ENCODE results near the gene CXCL1. TPM values are rescaled to one million over a fixed set of nuclear protein-coding genes. Genes with fewer than 3 reads are reported as not detected.
A peak's percentile ranks its signal among the peaks of the same experiment; 100 is the strongest.

Gene CXCL1
- total and polyA plus RNA-seq, 3 experiments from 2014 or later: not detected

DNA sequence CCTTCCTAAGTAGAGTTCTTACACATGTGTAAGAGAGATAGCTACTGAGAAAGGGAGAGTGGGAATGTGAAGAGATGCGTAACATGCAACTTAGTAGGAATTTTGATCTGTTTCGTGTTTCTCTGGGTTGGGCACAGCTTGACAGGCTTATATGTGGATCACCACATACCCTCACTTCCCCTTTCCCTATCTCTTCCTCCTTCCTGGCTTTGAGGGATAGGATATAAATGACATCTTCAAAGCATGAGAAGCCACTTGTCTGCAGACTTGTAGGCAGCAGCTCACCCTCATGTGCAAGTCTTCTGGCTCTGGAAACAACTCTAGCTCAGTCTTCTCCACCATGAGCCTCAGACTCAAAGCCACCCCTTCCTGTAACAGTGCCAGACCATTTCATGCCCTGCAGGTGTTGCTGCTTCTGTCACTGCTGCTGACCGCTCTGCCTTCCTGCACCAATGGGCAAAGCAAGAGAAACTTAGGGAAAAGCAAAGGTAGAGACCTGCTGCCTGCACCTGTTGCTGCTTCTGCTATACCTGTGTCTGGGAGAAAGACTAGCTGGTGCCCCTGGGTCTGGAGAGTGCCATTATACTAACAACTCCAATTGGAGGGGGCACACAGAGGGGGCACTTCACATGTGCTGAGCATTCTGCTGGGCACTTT lies 21.5 kb upstream of the CXCL1 start:
- Histone ChIP-seq H3K4me3 (ENCODE audit: low read length) (no peak overlapping the region), H3K27me3 (ENCODE audit: insufficient read depth, low read length, poor library complexity, severe bottlenecking) (no peaks in the 10 kb centered on the region), H3K4me1 (ENCODE audit: insufficient read depth, low read length) (no peaks in the 10 kb centered on the region), H3K9me3 (ENCODE audit: low read length) (no peaks in the 10 kb centered on the region), H3K27ac (ENCODE audit: low read depth, low read length) (no peak overlapping the region), H3K36me3 (ENCODE audit: insufficient read depth, low read length) (no peaks in the 10 kb centered on the region)
- POLR2A ChIA-PET: no interaction called here
- Mint-ChIP-seq H3K4me1 (no peaks in the 10 kb centered on the region), H3K27me3 (peaks cover 0 to 2% of the 10 kb centered on the region in 2 donors), H3K27ac (peak overlapping the region in 1 of 8 donors; percentile 47), H3K9me3 (peaks cover 0 to 4% (median under 1%) of the 10 kb centered on the region in 5 donors), H3K4me3 (no peak overlapping the region), H3K36me3 (no peaks in the 10 kb centered on the region)
- DNase-seq: no peak
- CTCF ChIA-PET: no interaction called here

DNA sequence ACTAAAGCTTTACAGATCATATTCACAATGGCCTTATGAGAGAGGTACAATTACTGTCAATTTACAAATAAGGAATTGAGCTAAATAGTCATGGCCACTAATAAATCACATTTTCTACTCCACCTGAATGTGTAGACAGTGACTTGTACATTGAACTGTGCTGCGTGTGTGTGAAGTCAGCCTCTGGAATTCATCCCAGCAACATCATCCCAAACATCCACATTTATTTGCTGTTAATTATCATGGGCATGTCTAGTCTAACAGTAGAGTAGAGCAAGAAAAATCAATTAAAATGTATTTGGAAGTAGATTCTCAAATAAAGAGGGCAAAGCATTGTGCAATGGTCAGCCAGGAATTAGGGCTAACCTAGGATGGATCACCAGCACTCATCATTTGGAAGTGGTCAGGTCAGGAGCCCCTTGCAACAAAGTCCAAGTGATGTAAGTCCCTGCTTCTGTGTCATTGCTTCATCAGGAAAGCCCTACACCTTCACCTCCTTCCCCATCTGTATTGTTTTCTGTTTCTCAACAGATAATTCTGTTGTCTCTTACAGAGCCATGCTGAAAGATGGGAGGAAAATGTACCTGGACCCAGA lies 20.9 kb upstream of the CXCL1 start:
- no peak overlapping the region for H3K27ac ChIP-seq (ENCODE audit: low read depth, low read length)
- no peaks in the 10 kb centered on the region for H3K4me1 ChIP-seq (ENCODE audit: insufficient read depth, low read length)
- Mint-ChIP-seq H3K4me1 (no peaks in the 10 kb centered on the region), H3K27me3 (peaks cover 0 to 2% of the 10 kb centered on the region in 2 donors), H3K9me3 (peaks cover 0 to 4% (median 0%) of the 10 kb centered on the region in 5 donors), H3K36me3 (no peaks in the 10 kb centered on the region), H3K4me3 (no peak overlapping the region), H3K27ac (no peak overlapping the region)
- ChIA-PET CTCF (no interaction called here), POLR2A (no interaction called here)
- DNase-seq: no peak
- no peaks in the 10 kb centered on the region for H3K27me3 ChIP-seq (ENCODE audit: insufficient read depth, low read length, poor library complexity, severe bottlenecking)
- H3K9me3 ChIP-seq (ENCODE audit: low read length): no peaks in the 10 kb centered on the region
- no peak overlapping the region for H3K4me3 ChIP-seq (ENCODE audit: low read length)
- no peaks in the 10 kb centered on the region for H3K36me3 ChIP-seq (ENCODE audit: insufficient read depth, low read length)

DNA sequence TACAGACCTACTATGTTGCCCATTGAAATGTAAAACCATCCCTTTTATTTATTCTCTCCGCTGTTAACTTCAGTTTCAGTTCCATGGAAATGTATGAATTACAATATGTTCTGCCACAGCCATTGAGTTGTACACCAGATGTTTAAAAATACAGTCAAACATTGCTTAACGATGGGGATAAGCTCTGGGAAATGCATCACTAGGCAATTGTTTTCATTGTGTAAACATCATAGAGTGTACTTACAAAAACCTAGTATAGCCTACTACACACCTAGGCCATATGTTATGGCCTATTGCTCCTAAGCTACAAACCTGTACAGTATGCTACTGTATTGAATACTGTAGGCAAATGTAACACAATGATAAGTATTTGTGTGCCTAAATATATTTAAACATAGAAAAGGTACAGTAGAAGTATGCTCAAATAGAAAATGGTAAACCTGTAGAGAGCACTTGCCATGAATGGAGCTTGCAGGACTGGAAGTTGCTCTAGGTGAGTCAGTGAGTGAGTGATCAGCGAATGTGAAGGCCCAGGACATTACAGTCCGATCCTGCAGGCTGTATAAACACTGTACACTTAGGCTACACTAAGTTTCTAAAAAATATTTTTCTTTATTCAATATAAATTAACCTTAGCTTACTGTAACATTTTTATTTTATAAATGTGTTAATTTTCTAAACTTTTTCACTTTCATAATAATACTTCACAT lies 18.8 kb upstream of the CXCL1 start:
- no peaks in the 10 kb centered on the region for H3K9me3 ChIP-seq (ENCODE audit: low read length)
- H3K27me3 Mint-ChIP-seq: peaks cover 0 to 4% of the 10 kb centered on the region in 2 donors
- POLR2A ChIA-PET: no interaction called here
- peaks cover 0 to 3% (median 0%) of the 10 kb centered on the region in 5 donors for H3K9me3 Mint-ChIP-seq
- no peak overlapping the region for H3K27ac ChIP-seq (ENCODE audit: low read depth, low read length)
- no peaks in the 10 kb centered on the region for H3K36me3 Mint-ChIP-seq
- H3K4me3 ChIP-seq (ENCODE audit: low read length): no peak overlapping the region
- H3K4me1 Mint-ChIP-seq: no peaks in the 10 kb centered on the region
- CTCF ChIA-PET: no interaction called here
- H3K27ac Mint-ChIP-seq: no peak overlapping the region
- no peak overlapping the region for H3K4me3 Mint-ChIP-seq
- no peaks in the 10 kb centered on the region for H3K36me3 ChIP-seq (ENCODE audit: insufficient read depth, low read length)
- DNase-seq: no peak
- H3K27me3 ChIP-seq (ENCODE audit: insufficient read depth, low read length, poor library complexity, severe bottlenecking): no peaks in the 10 kb centered on the region
- H3K4me1 ChIP-seq (ENCODE audit: insufficient read depth, low read length): no peaks in the 10 kb centered on the region

DNA sequence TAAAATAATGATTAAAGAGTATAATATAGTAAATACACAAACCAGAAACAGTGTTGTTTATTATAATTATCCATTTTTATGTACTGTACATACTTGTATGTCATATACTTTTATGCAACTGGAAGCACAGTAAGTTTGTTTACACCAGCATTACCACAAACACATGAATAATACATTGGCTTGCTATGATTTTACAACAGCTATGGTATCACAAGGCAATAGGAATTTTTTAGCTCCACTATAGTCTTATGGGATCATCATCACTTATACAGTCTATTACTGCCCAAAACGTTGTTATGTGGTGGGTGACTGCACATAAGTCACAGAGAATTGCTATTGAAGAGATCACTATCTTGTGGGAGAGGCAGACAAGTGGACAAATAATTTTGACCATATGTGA lies 17.9 kb upstream of the CXCL1 start:
- no peak overlapping the region for H3K4me3 ChIP-seq (ENCODE audit: low read length)
- POLR2A ChIA-PET: no interaction called here

DNA sequence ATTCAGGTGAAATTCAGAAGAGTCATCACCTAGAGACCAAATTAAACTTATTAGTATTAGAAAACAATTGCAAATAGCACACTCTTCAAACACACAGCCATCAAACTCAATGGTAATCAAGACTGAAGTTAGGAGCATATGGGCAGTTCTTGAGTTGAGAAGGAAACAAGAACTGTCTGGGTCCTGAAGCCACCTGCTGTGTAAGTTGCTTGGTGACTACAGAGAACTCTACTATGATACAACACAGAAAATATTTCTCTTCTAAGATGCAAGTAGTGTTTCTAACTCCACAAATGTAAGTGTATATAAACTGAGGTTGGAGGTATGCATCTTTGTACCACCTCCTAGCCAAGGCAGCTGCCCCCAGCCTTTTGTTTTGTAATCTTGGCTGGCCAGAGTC lies 16.4 kb upstream of the CXCL1 start:
- Mint-ChIP-seq H3K4me3 (no peak overlapping the region), H3K27me3 (peaks cover 0 to 4% of the 10 kb centered on the region in 2 donors), H3K4me1 (no peaks in the 10 kb centered on the region), H3K36me3 (no peaks in the 10 kb centered on the region), H3K9me3 (peaks cover 0 to 3% (median 0%) of the 10 kb centered on the region in 5 donors), H3K27ac (no peak overlapping the region)
- H3K36me3 ChIP-seq (ENCODE audit: insufficient read depth, low read length): no peaks in the 10 kb centered on the region
- H3K27me3 ChIP-seq (ENCODE audit: insufficient read depth, low read length, poor library complexity, severe bottlenecking): no peaks in the 10 kb centered on the region
- CTCF ChIA-PET: no interaction called here
- no peak overlapping the region for H3K27ac ChIP-seq (ENCODE audit: low read depth, low read length)
- no peak overlapping the region for H3K4me3 ChIP-seq (ENCODE audit: low read length)
- H3K4me1 ChIP-seq (ENCODE audit: insufficient read depth, low read length): no peaks in the 10 kb centered on the region
- no peak for DNase-seq
- POLR2A ChIA-PET: no interaction called here
- H3K9me3 ChIP-seq (ENCODE audit: low read length): no peaks in the 10 kb centered on the region

More for the DNA sequence above, 17.9 kb upstream of the CXCL1 start:
- CTCF ChIA-PET: no interaction called here
- Histone ChIP-seq H3K36me3 (ENCODE audit: insufficient read depth, low read length) (no peaks in the 10 kb centered on the region), H3K27me3 (ENCODE audit: insufficient read depth, low read length, poor library complexity, severe bottlenecking) (no peaks in the 10 kb centered on the region), H3K27ac (ENCODE audit: low read depth, low read length) (no peak overlapping the region), H3K9me3 (ENCODE audit: low read length) (no peaks in the 10 kb centered on the region), H3K4me1 (ENCODE audit: insufficient read depth, low read length) (no peaks in the 10 kb centered on the region)
- H3K27me3 Mint-ChIP-seq: peaks cover 0 to 4% of the 10 kb centered on the region in 2 donors
- no peaks in the 10 kb centered on the region for H3K4me1 Mint-ChIP-seq
- H3K27ac Mint-ChIP-seq: no peak overlapping the region
- peaks cover 0 to 3% (median 0%) of the 10 kb centered on the region in 5 donors for H3K9me3 Mint-ChIP-seq
- no peak for DNase-seq
- H3K4me3 Mint-ChIP-seq: no peak overlapping the region
- no peaks in the 10 kb centered on the region for H3K36me3 Mint-ChIP-seq

DNA sequence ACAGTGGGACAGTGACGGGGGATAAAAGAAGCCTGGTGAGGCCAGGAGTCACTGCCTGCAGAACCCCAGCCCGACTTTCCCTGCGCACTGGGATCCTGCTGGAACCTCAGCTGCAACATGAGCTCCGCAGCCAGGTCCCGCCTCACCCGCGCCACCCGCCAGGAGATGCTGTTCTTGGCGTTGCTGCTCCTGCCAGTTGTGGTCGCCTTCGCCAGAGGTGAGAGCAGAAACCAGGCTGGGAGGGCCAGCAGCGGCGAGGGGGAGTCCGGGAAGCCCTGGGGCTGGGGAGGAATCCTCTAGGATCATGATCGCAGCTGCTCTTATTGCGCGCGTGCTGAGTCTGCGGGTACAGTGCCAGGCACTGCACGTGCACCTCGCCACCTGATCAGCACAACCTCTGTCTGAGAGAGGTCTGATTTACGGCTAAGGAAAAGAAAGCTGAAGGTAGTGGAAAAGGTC lies 15.9 kb upstream of the CXCL1 start, which contains the start of gene PF4V1:
PF4V1 (plus strand) TSS at position 51 of the 459 bp plus-strand sequence; CDS start at position 118, 67 bp downstream.
- H3K36me3 ChIP-seq (ENCODE audit: insufficient read depth, low read length): no peaks in the 10 kb centered on the region
- no peaks in the 10 kb centered on the region for H3K27me3 ChIP-seq (ENCODE audit: insufficient read depth, low read length, poor library complexity, severe bottlenecking)
- ChIA-PET CTCF (no interaction called here), POLR2A (no interaction called here)
- peaks cover 0 to 1% of the 10 kb centered on the region in 2 donors for H3K27me3 Mint-ChIP-seq
- no peak within 1 kb of the TSS for H3K4me3 Mint-ChIP-seq
- H3K4me1 Mint-ChIP-seq: no peaks in the 10 kb centered on the region
- H3K36me3 Mint-ChIP-seq: no peaks in the 10 kb centered on the region
- no peak for DNase-seq
- H3K9me3 Mint-ChIP-seq: peaks cover 0 to 3% (median 0%) of the 10 kb centered on the region in 5 donors
- H3K27ac ChIP-seq (ENCODE audit: low read depth, low read length): no peak within 1 kb of the TSS
- no peaks in the 10 kb centered on the region for H3K4me1 ChIP-seq (ENCODE audit: insufficient read depth, low read length)
- no peak within 1 kb of the TSS for H3K4me3 ChIP-seq (ENCODE audit: low read length)
- no peaks in the 10 kb centered on the region for H3K9me3 ChIP-seq (ENCODE audit: low read length)
- H3K27ac Mint-ChIP-seq: no peak within 1 kb of the TSS

DNA sequence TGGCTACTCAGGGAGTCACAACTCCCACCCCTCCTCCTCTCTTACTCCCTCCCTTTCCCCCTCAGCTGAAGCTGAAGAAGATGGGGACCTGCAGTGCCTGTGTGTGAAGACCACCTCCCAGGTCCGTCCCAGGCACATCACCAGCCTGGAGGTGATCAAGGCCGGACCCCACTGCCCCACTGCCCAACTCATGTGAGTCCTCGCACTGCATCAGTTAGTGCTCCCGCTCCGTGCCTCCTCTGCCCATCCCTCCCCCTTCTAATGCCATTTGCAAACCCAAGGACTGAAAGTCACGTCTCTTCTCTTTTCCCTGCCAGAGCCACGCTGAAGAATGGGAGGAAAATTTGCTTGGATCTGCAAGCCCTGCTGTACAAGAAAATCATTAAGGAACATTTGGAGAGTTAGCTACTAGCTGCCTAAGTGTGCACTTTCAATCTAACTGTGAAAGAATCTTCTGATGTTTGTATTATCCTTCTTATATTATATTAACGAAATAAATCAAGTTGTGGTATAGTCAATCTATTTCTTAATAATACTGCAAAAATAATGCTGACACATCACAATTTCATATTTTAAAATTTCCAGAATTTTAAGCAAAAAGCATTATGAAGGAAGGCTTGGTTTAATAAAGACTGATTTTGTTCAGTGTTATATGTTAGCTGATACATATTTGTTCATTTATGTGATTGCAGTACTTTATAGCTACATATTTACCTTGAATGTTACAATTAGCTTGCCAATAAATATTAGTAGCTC lies 15.3 kb upstream of the CXCL1 start:
- H3K4me1 Mint-ChIP-seq: no peaks in the 10 kb centered on the region
- H3K9me3 Mint-ChIP-seq: peaks cover 0 to 3% (median 0%) of the 10 kb centered on the region in 5 donors
- H3K27me3 Mint-ChIP-seq: peaks cover 0 to 4% of the 10 kb centered on the region in 2 donors
- H3K36me3 Mint-ChIP-seq: no peaks in the 10 kb centered on the region
- no peaks in the 10 kb centered on the region for H3K9me3 ChIP-seq (ENCODE audit: low read length)
- ChIA-PET POLR2A (no interaction called here), CTCF (no interaction called here)
- H3K4me1 ChIP-seq (ENCODE audit: insufficient read depth, low read length): no peaks in the 10 kb centered on the region
- no peaks in the 10 kb centered on the region for H3K36me3 ChIP-seq (ENCODE audit: insufficient read depth, low read length)
- no peak overlapping the region for H3K27ac Mint-ChIP-seq
- no peaks in the 10 kb centered on the region for H3K27me3 ChIP-seq (ENCODE audit: insufficient read depth, low read length, poor library complexity, severe bottlenecking)
- DNase-seq: no peak
- H3K4me3 Mint-ChIP-seq: no peak overlapping the region
- no peak overlapping the region for H3K27ac ChIP-seq (ENCODE audit: low read depth, low read length)
- H3K4me3 ChIP-seq (ENCODE audit: low read length): no peak overlapping the region

DNA sequence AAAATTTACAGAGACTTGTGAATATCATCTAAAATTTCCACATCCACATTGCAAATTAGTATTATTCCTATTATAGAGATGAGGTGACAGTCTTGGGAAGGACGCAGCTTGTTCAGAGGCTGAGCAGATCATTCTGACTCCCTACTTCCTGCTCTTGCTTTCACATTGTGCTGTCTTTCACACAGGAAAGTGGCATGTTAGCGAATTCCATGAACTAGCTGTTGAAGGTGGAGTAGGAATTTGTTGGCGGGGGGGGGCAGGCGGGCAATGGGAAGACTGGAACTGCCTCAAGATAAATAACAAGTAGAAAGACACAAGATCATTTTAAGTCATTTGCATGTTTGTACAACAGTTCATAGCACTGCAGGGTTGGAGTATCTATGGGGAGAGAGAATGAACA lies 13.8 kb upstream of the CXCL1 start:
- Mint-ChIP-seq H3K4me1 (no peaks in the 10 kb centered on the region), H3K4me3 (peak overlapping the region in 1 of 7 donors; percentile 16), H3K36me3 (no peaks in the 10 kb centered on the region), H3K9me3 (peaks cover 0 to 3% (median 0%) of the 10 kb centered on the region in 5 donors), H3K27ac (no peak overlapping the region), H3K27me3 (peaks cover 0 to 6% of the 10 kb centered on the region in 2 donors)
- no peak for DNase-seq
- CTCF ChIA-PET: no interaction called here
- no peaks in the 10 kb centered on the region for H3K9me3 ChIP-seq (ENCODE audit: low read length)
- no peaks in the 10 kb centered on the region for H3K4me1 ChIP-seq (ENCODE audit: insufficient read depth, low read length)
- H3K36me3 ChIP-seq (ENCODE audit: insufficient read depth, low read length): no peaks in the 10 kb centered on the region
- POLR2A ChIA-PET: no interaction called here
- H3K4me3 ChIP-seq (ENCODE audit: low read length): no peak overlapping the region
- no peaks in the 10 kb centered on the region for H3K27me3 ChIP-seq (ENCODE audit: insufficient read depth, low read length, poor library complexity, severe bottlenecking)
- no peak overlapping the region for H3K27ac ChIP-seq (ENCODE audit: low read depth, low read length)

Data from CD8-positive, alpha-beta memory T cell (primary cell).